ENCODE results near the gene WWC1. TPM values are rescaled to one million over a fixed set of nuclear protein-coding genes. Genes with fewer than 3 reads are reported as not detected.

The WWC1 gene
- total and polyA plus RNA-seq, 12 donors = 0.10 to 5.8 (median 0.55) TPM

DNA sequence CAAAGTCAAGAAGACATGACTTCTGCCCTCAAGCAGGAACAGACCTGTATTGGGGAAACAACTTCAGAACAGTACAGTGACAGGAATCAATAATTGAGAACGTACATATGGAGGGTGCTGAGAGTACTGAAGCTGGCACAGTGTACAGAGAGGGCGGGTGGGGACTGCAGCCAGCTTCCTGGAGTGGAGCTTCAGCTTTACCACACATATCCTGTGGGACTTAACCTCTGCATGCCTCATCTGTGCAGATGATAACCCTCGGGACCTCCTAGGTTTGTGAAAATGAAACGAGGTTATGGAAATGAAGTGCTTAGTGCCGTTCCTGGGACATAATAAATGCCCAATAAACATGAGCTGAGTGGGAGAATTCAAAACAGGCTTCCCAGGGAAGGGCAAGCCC, 172.8 kb downstream of the WWC1 start:
- 48 to 63% (median 58%) methylated on average over 5 of the region's 5 CpGs for WGBS, 4 donors
- Histone ChIP-seq H3K36me3 (replicated peaks in 1 of 2) (no peaks in the 10 kb centered on the region), H3K27ac (no peak overlapping the region), H3K4me1 (replicated peaks in 1 of 2) (no peaks in the 10 kb centered on the region), H3K4me3 (no peak overlapping the region), H3K9me3 (replicated peaks in 1 of 3) (no peaks in the 10 kb centered on the region), H3K27me3 (no peaks in the 10 kb centered on the region)
- TF ChIP-seq POLR2A (IDR thresholded peaks at IDR 0.05) = no peak
- TF ChIP-seq, protein P1, sequence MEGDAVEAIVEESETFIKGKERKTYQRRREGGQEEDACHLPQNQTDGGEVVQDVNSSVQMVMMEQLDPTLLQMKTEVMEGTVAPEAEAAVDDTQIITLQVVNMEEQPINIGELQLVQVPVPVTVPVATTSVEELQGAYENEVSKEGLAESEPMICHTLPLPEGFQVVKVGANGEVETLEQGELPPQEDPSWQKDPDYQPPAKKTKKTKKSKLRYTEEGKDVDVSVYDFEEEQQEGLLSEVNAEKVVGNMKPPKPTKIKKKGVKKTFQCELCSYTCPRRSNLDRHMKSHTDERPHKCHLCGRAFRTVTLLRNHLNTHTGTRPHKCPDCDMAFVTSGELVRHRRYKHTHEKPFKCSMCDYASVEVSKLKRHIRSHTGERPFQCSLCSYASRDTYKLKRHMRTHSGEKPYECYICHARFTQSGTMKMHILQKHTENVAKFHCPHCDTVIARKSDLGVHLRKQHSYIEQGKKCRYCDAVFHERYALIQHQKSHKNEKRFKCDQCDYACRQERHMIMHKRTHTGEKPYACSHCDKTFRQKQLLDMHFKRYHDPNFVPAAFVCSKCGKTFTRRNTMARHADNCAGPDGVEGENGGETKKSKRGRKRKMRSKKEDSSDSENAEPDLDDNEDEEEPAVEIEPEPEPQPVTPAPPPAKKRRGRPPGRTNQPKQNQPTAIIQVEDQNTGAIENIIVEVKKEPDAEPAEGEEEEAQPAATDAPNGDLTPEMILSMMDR (IDR thresholded peaks at IDR 0.05) = no peak
- no peak for DNase-seq
- intact Hi-C loops (cut with DNase I) = no loop called here

DNA sequence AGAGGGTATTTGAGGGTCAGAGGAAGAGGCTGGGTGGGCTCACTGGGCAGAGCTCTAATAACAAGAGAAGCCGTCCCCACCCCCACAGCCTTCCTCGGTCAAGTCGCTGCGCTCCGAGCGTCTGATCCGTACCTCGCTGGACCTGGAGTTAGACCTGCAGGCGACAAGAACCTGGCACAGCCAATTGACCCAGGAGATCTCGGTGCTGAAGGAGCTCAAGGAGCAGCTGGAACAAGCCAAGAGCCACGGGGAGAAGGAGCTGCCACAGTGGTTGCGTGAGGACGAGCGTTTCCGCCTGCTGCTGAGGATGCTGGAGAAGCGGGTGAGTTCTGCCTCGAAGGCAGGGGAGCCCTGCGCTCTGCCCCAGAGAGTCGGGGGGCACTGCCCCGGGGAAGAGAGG, 173.2 kb downstream of the WWC1 start:
- intact Hi-C loops (cut with DNase I) = no loop called here
- no peak overlapping the region for H3K27ac ChIP-seq
- DNase-seq = no peak
- no peaks in the 10 kb centered on the region for H3K4me1 ChIP-seq (replicated peaks in 1 of 2)
- H3K36me3 ChIP-seq (replicated peaks in 1 of 2) = no peaks in the 10 kb centered on the region
- H3K9me3 ChIP-seq (replicated peaks in 1 of 3) = no peaks in the 10 kb centered on the region
- WGBS, 4 donors = 90 to 91% (median 90%) methylated on average over 19 to 20 of the region's 20 CpGs
- H3K27me3 ChIP-seq = no peaks in the 10 kb centered on the region
- no peak for TF ChIP-seq POLR2A (IDR thresholded peaks at IDR 0.05)
- TF ChIP-seq, protein P1 (IDR thresholded peaks at IDR 0.05) = no peak
- no peak overlapping the region for H3K4me3 ChIP-seq

- H3K4me3 ChIP-seq = no peak overlapping the region
- no peaks in the 10 kb centered on the region for H3K36me3 ChIP-seq (replicated peaks in 1 of 2)
- no peaks in the 10 kb centered on the region for H3K9me3 ChIP-seq (replicated peaks in 1 of 3)
- no peak for DNase-seq
- TF ChIP-seq, protein P1 (IDR thresholded peaks at IDR 0.05) = no peak
- 74 to 83% (median 78%) methylated on average over 11 to 12 of the region's 12 CpGs for WGBS, 4 donors
- H3K4me1 ChIP-seq (replicated peaks in 1 of 2) = no peaks in the 10 kb centered on the region
- H3K27ac ChIP-seq = no peak overlapping the region
- no peaks in the 10 kb centered on the region for H3K27me3 ChIP-seq
- intact Hi-C loops (cut with DNase I) = no loop called here
Measured at GRCh38 chr5:168467755-168468330, 176.4 kb downstream of the WWC1 start.

- H3K9me3 ChIP-seq (replicated peaks in 1 of 3) = no peaks in the 10 kb centered on the region
- WGBS, 4 donors = 54 to 84% (median 59%) methylated on average over 8 of the region's 8 CpGs
- intact Hi-C loops (cut with DNase I) = no loop called here
- H3K4me1 ChIP-seq (replicated peaks in 1 of 2) = no peaks in the 10 kb centered on the region
- no peaks in the 10 kb centered on the region for H3K27me3 ChIP-seq
- H3K36me3 ChIP-seq (replicated peaks in 1 of 2) = no peaks in the 10 kb centered on the region
- H3K4me3 ChIP-seq = no peak overlapping the region
- TF ChIP-seq, protein P1 (IDR thresholded peaks at IDR 0.05) = no peak
- TF ChIP-seq POLR2A (IDR thresholded peaks at IDR 0.05) = no peak
- no peak overlapping the region for H3K27ac ChIP-seq
- no peak for DNase-seq
Measured at GRCh38 chr5:168468836-168469235, 177.4 kb downstream of the WWC1 start.

Measured in adrenal gland (tissue), 12 donors.